Fibroblast of skin of right biceps (primary cell): ENCODE data around the gene BMI1.
A peak's percentile ranks its signal among the peaks of the same experiment; 100 is the strongest.
"Not testable (repeated sequence)": the region's sequence is repeated elsewhere in the genome, so short reads cannot be mapped to it uniquely, and the experiment has no call there.

ENCODE experiments used
- DNase-seq: peaks from one replicate; pipeline ENCODE4 v3.0.0-alpha.2; 2013

BMI1 gene

DNA sequence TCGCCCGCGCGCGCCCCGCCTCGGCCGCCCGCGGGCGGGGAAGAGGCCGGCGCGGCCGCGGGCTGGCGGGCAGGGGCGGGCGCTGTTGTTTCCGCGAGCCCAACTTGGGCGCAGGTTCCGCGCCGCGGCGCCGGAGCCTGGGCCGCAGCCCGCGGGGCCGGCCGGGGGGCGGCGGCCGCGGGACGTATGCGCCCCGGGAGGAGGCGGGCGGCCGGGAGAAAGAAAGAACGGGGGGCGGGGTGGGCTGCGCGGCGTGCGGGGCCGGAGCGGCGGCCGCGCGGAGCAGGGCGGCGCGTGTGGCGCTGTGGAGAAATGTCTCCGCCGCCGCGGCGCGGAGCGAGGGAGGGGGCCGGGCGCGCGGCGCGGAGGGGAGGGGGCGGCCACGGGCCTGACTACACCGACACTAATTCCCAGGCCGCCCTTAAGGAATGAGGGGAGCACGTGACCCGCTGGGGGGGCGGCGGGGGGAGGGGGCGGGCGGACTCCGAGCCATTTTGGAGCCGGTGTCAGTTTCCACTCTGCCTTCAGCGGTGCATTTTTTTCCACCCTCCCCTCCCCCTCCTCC, at the start of gene BMI1:
Gene BMI1, plus strand, starts transcription at position 509 of the 565 bp plus-strand sequence. CDS start 5,351 bp downstream, outside the sequence.
- DNase-seq = peak; percentile 85

DNA sequence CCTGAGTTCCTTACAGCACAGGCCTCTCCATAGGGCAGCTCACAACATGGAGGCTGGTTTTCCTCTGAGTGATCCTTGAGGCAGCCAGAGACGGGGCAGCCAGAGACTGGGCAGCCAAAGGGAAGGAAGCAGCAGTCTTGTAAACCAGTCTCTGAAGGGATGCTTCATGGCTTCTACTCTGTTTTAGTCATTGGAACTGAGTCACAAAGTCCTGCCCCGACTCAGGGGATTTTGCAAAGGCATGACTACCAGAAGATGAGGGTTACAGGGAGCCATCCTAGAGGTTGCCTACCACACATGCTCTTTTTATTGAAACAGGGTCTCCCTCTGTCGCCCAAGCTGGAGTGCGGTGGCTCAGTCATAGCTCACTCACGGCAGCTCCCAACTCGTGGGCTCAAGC, 49.1 kb upstream of the BMI1 start:
- no peak for DNase-seq

DNA sequence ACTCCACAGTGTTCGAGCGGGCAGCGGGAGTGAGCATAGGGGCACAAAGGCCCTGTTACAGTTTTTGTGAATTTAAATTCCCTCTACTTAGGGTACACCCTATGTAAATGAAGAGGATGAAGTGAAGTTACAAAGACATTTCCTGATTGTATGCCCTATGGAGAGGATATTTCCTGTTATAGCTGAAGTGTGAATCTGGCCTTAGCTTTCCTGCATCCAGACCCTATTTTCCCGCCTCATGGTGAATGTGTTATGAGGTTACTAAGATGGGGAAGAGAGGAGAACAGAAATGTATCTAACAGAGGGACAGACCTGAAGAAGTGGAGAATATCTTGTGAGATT, 42.5 kb upstream of the BMI1 start:
- DNase-seq = no peak

DNA sequence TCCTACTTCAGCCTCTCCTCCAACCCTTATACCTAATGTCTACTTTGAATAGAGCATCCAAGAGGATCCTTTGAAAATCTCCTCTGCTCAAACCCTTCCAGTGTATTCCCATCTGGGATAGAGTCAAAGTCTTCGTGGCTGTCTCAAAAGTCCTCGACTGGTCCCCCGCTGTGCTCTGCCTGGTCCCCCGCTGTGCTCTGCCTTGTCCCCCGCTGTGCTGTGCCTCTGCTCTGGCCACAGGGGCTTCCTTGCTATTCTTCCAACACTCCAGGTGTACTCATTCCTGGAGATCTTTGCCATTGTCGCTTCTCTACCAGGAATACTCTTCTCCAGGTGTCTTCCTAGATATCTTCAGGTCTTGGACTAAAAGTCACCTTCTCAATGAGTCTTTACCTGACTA, 40.8 kb upstream of the BMI1 start:
- no peak for DNase-seq

DNA sequence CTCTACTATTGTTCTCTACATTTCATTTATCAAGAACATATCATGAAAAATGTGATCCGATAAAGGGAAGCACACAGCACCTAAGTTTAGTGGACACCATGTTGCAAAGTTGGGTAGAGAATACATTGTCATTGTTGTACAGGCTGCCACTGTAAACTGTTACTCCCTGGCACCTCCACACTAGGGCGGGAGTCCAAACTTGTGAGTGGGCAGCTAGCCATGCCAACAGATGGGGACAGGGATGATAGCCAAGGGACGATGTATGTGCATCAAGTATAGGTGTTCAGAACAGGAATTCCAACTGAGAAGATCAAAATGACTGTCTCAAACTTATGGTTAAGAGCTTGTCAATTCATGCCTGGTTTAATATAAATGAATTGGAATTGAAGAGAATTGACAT, 35.8 kb upstream of the BMI1 start:
- no peak for DNase-seq

DNA sequence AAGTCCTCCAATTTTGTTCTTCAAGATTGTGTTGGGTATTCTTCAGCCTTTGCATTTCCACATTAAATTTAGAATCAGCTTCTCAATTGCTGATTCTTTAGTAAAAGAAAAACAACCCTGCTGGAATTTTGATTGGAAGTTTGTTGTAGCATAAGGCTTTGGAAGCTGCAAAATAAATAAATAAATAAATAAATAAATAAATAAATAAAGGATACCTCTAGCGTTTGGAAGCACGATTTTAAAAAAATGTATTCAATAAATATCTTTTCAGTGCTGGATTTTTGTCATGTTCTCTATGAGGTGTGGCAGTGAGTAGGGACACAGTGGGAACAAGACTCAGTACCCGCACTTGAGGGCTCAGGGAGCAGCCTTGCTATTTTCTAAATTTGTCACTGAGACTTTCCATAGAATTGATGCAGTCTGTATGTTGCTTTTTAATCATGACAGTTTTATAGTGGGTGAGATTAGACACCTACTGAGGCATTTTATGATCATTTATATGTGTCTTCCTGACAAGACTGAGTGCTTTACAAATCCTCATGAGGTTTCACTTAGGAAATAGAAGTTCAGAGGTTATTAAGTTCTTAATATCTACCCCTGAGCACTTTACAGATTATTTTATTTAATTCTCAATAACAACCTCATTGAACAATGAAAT, 27.0 kb upstream of the BMI1 start:
- no peak for DNase-seq

DNA sequence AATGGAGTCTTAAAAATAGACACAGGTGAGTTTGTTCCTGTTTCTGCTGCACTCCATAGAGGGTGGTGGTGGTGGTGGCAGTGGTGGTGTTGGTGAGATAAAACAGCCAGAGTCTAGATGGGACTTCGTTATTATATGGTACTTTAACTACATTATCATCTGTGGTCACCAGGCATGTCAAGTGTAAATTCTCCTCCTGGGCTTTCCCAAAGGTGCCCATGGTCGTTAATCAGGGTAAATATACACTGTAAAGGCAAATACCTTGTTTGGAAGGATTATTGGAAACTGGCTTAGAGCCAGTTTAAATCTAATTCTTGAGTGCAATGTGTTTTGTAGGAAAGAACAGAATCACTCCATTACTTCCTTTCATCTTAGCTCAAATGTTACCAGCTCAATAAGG, 26.2 kb upstream of the BMI1 start:
- DNase-seq = no peak

DNA sequence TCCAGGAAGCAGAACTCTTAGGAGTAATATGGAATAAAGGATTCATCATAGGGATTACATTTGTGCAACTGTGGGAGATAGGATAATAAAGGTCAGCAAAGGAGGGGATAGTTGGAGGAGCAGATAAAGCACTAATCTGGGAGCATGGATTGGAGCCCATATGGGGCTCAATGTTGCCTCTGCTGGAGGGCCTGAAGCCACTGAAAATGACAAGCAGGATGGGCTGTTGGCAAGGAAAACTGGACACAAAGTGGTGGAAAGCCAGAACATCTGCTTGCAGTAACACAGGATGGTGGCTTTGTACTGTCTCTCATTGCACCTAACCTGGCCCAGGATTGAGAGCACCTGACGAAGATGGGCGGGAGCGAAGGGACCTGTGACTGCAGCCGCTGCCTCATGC, 19.7 kb upstream of the BMI1 start:
- no peak for DNase-seq

DNA sequence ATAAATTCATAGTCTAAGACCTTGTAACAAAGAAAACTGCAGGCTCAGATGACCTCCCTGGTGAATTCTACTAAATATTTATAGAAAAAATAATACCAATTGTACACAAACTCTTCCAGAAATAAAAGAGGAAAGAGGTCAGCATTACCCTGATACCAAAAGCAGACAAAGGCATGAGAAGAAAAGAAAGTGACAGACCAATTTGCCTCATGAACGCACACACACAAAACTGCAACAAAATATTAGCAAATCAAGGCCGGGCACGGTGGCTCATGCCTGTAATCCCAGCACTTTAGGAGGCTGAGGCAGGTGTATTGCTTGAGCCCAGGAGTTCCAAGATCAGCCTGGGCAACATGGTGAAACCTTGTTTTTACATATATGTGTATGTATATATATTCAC, 17.4 kb upstream of the BMI1 start:
- no peak for DNase-seq

DNA sequence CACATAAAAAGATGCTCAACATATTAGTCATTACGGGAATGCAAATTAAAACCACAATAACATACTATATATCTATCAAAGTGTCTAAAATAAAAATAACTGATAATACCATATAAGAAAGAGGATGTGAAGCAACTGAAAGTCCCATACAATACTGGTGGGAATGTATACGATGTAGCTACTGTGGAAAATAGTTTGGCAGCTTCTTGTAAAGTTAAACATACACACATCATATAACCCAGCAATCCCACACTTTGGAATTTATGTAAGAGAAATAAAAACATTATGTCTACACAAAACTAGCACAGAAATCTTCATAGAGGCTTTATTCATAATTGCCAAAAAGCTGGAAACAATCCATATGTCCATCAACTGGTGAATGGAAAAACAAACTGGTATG, 15.2 kb upstream of the BMI1 start:
- peak; percentile 57 for DNase-seq

DNA sequence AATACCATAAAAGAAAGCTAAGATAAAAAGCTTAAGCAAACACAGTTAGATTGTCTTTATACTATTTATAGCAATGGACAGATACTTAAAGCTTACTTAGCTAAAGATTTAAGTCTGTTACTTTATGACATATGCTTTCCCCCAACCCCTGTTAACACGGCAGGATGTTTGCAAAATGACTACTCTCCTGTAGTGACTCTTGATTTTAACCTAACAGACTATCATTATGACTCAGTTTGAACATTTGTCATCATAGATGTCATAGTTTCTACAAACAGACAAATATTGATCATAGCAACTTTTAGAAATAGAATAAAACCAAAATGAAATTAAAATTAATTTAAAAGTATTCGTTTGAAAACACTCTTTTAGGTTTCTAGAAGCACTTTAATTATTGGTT, 12.5 kb upstream of the BMI1 start:
- DNase-seq = peak; percentile 71

DNA sequence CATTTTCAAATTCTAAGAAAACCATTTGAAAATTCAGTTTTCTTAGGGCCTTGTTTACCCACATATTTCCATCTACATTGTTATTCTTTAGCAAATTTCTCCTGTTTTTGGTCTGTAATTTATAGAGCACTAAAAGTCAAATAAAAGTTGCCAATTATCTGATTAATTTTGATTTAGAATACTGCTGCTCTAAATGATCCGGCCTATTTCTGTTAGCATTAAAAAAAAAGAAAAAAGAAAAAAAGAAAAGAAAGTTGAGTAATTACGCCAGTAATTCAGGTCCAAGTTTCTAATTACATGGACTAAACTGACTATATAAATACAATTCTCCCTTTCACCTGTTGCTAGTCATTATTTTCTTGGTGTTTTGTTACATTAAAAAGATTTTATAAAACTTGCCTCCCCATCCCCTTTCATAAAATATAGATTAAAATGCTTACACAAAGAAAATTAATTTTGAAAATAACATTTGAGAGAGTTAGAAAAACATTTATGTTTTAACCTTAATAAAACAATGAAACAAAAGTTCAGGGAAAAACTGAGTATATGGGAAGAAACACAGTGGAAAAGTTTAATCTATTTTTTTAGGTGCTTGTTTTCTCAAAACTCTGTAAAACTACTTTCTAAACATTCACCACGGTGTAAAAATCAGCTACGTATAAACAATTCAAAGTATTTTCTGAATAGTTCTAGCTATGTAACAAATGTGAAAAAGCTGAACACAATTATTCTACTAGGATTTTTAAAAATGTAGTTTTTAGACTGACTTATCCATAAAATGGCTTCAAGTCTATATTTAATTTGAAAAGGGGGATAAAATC, 11.5 kb upstream of the BMI1 start:
- no peak for DNase-seq

DNA sequence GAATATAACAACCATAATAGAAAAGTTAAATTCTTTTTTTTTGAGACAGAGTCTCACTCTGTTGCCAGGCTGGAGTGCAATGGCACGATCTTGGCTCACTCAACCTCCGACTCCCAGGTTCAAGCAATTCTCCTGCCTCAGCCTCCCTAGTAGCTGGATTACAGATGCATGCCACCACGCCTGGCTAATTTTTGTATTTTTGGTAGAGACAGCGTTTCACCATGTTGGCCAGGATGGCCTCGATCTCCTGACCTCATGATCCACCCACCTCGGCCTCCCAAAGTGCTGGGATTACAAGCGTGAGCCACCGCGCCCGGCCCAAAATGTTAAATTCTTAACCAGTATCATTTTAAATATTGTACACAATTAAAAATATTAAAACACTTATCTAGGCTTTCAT, 10.9 kb upstream of the BMI1 start:
- not testable (repeated sequence) for DNase-seq

DNA sequence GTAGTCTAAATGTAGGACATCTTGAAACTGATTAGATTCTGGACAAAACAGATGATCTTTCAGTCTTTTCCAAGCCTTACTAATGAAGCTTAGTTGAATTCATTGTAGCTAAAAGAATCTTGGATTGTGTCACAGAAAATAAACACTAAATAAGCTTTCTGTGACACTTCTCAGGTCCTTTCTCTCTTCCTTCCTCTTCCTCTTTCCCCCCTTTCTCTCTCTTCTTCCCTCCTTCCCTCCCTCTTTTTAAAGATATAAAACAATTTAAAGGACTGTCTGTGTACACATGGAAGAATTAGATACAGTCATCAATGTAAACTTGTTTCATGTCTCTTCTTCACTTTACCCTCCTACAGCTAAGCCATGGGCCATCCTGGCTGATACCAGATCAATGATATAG, 10.0 kb upstream of the BMI1 start:
- no peak for DNase-seq

DNA sequence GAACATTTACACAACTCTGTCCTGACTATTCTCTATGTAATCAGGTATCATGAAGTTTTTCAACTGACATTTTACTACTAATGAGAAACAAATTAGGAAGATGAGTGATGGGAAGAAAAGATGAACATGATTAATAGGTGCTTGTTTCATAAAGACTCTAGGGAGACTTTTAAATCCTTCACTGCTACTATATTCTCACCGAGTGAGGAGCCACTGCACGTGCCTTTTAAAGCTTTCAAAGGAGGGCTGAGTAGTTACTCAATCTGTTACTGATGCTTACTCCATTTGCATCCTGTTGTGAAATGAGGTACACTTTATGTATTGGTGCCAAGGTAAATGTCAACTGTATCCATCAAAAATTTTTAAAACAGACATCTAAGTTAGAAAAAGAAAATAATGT, 6.0 kb upstream of the BMI1 start:
- DNase-seq = no peak

DNA sequence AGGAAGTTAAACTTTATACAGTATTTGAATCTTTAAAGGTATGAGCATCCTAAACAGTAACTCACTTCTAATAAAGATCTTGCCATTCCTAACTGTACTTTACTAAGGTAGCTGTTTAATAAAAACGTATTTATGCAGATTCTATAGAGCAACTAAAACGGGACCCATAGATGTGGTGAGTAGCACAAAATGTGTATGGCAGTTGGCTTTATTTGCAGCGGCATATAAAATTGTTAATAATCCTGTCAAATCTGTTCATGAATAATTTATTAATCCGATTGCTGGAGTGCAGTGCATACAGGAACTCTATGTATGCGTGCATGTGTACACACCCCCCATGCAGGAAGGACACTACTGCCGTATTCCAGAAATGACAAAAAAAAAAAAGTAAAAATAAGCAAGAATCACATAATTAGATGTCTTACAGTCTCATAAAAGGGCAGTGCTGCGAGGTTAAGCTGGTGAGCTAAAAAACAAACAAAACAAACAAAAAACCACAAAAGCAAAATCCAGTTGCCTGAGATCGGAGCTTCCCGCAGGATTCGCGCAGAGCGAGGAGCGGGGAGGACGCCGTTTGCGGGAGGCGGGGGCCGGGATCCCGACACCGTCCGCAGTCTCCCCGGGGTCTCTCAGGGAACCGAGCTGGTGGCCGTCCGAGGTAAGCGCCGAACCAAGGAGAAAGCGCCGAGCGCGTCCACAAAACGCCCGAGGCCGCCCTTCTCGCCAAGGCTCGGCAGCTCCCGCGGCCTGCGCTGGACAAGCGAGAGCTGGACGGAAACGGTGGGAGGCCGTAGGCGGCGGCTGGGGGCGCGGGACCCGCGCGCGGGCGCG, 5.2 kb upstream of the BMI1 start:
- no peak for DNase-seq

DNA sequence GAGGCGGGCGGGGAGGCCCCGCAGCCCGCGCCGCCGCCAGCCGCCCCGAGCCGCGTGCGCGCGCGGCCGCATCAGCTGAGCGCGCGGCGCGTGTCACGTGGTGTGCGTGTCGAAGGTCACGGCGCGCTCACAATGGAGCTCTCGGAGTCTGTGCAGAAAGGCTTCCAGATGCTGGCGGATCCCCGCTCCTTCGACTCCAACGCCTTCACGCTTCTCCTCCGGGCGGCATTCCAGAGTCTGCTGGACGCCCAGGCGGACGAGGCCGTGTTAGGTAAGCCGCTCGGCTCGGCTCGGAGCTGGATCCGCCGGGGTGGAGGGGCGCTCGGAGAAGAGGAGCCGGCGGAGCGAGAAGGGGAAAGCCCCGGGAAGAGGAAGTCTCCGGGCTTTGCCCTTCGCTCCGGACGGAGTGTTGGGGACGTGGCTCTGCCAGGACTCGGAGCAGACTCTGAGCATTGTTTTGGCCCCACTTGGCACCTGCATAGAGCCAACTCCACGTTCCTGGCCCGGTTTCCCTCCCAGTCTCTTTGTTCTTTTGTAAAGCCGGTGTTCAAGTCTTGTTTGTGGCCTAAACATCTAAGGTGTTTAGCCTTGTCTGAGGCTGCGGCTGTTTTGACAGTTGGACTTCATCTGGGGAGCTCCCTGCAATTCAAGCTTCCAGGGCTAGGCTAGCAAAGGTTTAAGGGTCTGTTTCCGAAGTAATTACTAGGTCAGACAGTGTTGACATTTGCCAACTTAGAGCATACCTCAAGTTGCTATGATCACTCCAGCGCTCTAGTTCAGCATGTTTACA, 4.4 kb upstream of the BMI1 start, which contains the start of gene COMMD3:
Gene COMMD3, plus strand, starts transcription at position 103 of the 790 bp plus-strand sequence. Its CDS starts 30 bp downstream, at position 133.
- DNase-seq = peak; percentile 89

DNA sequence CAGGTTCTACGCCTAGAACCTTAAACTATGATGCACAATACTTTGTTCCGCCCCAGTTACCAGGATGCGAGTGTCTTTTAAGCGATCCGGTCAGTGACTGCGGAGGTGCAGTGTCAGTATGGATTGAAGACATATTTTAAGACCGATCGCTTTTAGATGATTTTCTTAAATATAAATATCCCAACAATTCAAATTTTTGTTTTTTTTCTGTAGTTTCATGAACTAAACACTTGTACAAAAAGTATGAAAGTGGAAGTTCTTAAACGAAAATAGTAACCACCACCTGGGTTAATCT, 3.9 kb upstream of the BMI1 start:
- no peak for DNase-seq

DNA sequence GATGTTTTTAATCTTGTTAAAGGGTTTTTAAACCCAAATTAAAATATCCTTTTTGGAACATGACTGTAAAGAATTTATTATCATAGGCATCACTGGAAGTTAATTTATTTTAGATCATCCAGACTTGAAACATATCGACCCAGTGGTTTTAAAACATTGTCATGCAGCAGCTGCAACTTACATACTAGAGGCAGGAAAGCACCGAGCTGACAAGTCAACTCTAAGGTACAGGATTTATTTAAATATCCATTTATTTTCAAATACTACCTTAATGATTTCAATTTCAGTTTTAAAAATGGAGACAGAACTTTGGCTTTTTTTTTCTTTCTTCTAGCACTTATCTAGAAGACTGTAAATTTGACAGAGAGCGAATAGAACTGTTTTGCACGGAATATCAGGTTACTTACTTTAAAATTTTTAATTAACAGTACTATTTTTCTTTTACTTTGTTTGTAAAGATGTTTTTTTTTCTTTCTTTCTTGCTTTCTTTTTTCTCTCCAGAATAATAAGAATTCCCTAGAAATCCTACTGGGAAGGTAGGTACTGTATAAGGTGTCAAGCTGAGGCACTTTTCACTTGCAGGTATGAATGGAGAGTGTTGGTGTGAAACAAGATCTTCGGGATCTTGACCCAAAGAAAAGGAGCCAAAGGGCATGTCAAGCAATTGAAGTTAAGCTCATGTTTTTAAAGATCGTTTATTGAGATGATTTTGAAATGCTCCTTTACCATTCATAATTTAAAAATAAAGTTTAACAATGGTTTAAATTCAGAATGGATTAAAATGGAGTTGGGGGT, 2.9 kb upstream of the BMI1 start:
- no peak for DNase-seq

DNA sequence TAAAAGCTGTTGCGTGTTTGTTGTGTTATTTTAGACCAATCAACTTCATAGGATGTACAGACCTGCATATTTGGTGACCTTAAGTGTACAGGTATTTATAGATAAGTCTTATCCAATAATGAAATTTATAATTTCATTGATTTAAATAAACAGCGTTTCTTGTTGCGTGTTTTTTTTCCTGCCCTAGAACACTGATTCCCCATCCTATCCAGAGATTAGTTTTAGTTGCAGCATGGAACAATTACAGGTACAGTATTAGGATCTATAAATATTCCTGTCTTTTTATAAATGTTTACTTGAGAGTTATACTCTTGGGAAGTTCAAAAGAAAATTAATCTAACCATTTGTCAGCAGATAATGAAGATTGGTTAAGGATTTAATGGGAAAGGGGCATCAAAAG, 2.1 kb upstream of the BMI1 start:
- DNase-seq = no peak

DNA sequence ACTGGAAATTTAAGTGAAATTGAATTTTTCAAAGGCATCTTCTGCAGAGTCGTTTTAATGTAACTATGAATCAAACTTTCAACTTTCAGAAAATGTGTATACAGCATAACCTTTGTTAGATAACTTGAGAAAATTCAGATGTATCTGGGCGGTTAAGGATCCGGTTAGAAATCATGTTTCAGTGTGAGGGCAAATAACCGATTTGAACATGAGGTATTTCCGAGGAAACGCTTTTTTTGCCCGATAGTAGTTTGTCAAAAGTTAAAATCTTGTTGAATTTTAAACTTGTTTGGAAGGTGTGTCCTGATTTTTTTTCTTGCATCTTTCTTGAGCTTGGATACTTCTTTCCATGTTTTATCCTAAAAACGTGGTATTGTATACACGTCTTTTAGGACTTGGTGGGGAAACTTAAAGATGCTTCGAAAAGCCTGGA, 1.3 kb upstream of the BMI1 start:
- DNase-seq = no peak
